ENCODE results near the gene ZNF765.
"Not testable (repeated sequence)": the region's sequence is repeated elsewhere in the genome, so short reads cannot be mapped to it uniquely, and the experiment has no call there.

GRCh38 chr19:53474832-53475231 is 79.9 kb downstream of the ZNF765 start:
- not testable (repeated sequence) for TF ChIP-seq EZH2 (IDR thresholded peaks at IDR 0.05; ENCODE audit: borderline replicate concordance, insufficient read depth, low read length, poor library complexity, severe bottlenecking); CTCF (IDR thresholded peaks at IDR 0.05; ENCODE audit: poor library complexity, severe bottlenecking); MXI1 (conservative IDR thresholded peaks at IDR 0.05; ENCODE audit: poor library complexity, severe bottlenecking); POLR2AphosphoS5 (IDR thresholded peaks at IDR 0.05); TAF1 (IDR thresholded peaks at IDR 0.05; ENCODE audit: low read depth)

Measured in neural cell (in vitro differentiated cells).